ENCODE data around the gene SENP1. TPM values are rescaled to one million over a fixed set of nuclear protein-coding genes. Genes with fewer than 3 reads are reported as not detected.

The SENP1 gene
- total RNA-seq, 3 donors from 2014 or later, result 14.4 to 36.1 (median 30.2) TPM

- H3K4me3 ChIP-seq, result peak overlapping the region; percentile 34 to 71 (median 53)
- TF ChIP-seq POLR2AphosphoS5 (IDR thresholded peaks at IDR 0.05) (no peak), POLR2A (IDR thresholded peaks at IDR 0.05) (no peak)
- H3K36me3 ChIP-seq, result no peaks in the 10 kb centered on the region
- H3K27me3 ChIP-seq, result peaks cover 7 to 35% of the 10 kb centered on the region in 2 donors
- peak overlapping the region in 1 of 2 donors; percentile 50 for H3K27ac ChIP-seq
- no peaks in the 10 kb centered on the region for H3K9me3 ChIP-seq
- H3K4me1 ChIP-seq, result peaks cover 13 to 19% of the 10 kb centered on the region in 2 donors
- DNase-seq (ENCODE audit: low spot score in 2 of 2), result no peak
- intact Hi-C loops (cut with DNase I; ENCODE audit: low total_unique reads), result no loop called here
Observed at GRCh38 chr12:48002414-48002730, 103.5 kb downstream of the SENP1 start.

DNA sequence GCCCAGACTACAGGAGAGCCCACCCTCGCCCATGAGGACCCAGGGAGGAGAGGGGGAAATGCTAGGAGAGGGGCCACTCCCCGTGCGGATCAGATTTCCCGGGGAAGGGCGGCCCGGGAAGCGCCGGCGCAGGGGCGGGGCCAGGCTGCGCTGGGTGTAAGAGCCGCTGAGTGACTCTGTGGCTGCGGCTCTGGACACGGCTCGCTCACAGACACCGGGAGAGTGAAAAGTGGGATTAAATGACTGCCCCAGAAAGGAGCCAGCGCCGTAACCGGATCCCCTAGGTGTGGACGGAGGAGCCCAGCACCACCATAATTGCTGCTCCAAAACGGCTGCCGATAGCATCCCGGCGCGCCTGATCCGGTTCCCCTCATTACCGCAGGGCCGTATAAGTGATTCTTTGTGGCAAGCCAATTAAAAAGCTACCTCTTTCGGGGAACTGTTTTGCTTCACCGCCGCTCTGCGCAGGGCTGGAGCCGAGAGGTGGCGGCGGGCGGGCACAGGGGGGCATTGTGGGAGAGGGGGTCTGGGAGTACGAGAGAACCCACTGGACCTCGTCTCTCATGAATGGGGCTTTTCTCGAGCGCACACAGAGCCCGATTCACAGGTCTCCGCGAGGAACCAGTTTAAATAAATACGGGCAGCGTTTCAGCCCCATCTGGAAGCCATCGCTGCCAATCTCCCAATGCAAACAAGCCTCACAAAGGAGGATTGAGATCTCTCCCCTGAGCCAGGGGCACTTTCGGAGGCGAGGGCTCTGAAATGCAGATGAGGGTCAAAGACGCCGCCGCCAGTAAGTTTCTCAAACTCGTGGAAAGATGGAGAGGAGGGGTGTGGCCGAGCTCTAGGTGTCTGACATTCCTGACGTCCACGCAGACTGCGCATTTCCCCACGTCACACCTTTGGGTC lies 104.1 kb downstream of the SENP1 start:
- peaks cover 13 to 19% of the 10 kb centered on the region in 2 donors for H3K4me1 ChIP-seq
- intact Hi-C loops (cut with DNase I; ENCODE audit: low total_unique reads), result no loop called here
- H3K4me3 ChIP-seq, result peak overlapping the region; percentile 34 to 71 (median 53)
- peaks cover 7 to 35% of the 10 kb centered on the region in 2 donors for H3K27me3 ChIP-seq
- TF ChIP-seq POLR2AphosphoS5 (IDR thresholded peaks at IDR 0.05) (no peak), POLR2A (IDR thresholded peaks at IDR 0.05) (no peak)
- TF ChIP-seq, protein P1, sequence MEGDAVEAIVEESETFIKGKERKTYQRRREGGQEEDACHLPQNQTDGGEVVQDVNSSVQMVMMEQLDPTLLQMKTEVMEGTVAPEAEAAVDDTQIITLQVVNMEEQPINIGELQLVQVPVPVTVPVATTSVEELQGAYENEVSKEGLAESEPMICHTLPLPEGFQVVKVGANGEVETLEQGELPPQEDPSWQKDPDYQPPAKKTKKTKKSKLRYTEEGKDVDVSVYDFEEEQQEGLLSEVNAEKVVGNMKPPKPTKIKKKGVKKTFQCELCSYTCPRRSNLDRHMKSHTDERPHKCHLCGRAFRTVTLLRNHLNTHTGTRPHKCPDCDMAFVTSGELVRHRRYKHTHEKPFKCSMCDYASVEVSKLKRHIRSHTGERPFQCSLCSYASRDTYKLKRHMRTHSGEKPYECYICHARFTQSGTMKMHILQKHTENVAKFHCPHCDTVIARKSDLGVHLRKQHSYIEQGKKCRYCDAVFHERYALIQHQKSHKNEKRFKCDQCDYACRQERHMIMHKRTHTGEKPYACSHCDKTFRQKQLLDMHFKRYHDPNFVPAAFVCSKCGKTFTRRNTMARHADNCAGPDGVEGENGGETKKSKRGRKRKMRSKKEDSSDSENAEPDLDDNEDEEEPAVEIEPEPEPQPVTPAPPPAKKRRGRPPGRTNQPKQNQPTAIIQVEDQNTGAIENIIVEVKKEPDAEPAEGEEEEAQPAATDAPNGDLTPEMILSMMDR (IDR thresholded peaks at IDR 0.05), result no peak
- no peaks in the 10 kb centered on the region for H3K36me3 ChIP-seq
- peak overlapping the region; percentile 50 to 56 for H3K27ac ChIP-seq
- DNase-seq (ENCODE audit: low spot score in 2 of 2), result peak in 1 of 2 donors; percentile 49
- no peaks in the 10 kb centered on the region for H3K9me3 ChIP-seq

- intact Hi-C loops (cut with DNase I; ENCODE audit: low total_unique reads), result no loop called here
- DNase-seq (ENCODE audit: low spot score in 2 of 2), result peak; percentile 52 to 56
- no peaks in the 10 kb centered on the region for H3K9me3 ChIP-seq
- H3K27ac ChIP-seq, result peak overlapping the region; percentile 50 to 56
- peaks cover 7 to 35% of the 10 kb centered on the region in 2 donors for H3K27me3 ChIP-seq
- TF ChIP-seq POLR2A (IDR thresholded peaks at IDR 0.05) (no peak), POLR2AphosphoS5 (IDR thresholded peaks at IDR 0.05) (no peak)
- TF ChIP-seq, protein P1 (IDR thresholded peaks at IDR 0.05), result no peak
- peaks cover 13 to 19% of the 10 kb centered on the region in 2 donors for H3K4me1 ChIP-seq
- peak overlapping the region; percentile 34 to 71 (median 53) for H3K4me3 ChIP-seq
- H3K36me3 ChIP-seq, result no peaks in the 10 kb centered on the region
Observed at GRCh38 chr12:48000878-48001504, 104.9 kb downstream of the SENP1 start.

GRCh38 chr12:47999816-48000215 lies 106.1 kb downstream of the SENP1 start:
- Histone ChIP-seq H3K27ac (no peak overlapping the region), H3K27me3 (peaks cover 3 to 29% of the 10 kb centered on the region in 2 donors), H3K4me1 (peaks cover 13 to 19% of the 10 kb centered on the region in 2 donors), H3K9me3 (no peaks in the 10 kb centered on the region), H3K4me3 (no peak overlapping the region), H3K36me3 (no peaks in the 10 kb centered on the region)
- TF ChIP-seq POLR2A (IDR thresholded peaks at IDR 0.05), result no peak
- TF ChIP-seq, protein P1 (IDR thresholded peaks at IDR 0.05), result no peak
- intact Hi-C loops (cut with DNase I; ENCODE audit: low total_unique reads), result no loop called here
- no peak for DNase-seq (ENCODE audit: low spot score in 2 of 2)

DNA sequence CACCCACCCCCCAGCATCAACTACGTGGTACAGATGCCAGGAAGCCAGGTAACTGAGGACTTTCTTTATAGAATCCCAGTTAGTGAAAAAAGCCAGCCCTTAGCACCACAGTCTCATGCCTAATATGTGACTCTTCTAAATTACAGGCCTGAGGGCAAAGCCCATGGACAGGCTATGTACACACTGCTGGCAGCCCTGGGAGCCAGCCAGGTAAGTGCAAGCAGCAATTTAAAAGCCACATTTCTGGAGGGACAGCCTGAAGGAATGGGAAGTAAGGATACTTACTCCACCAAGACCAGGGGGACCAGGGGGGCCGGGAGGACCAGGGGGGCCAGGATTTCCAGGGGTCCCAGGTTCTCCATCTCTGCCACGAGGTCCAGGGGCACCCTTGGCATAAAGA lies 108.6 kb downstream of the SENP1 start:
- no peaks in the 10 kb centered on the region for H3K36me3 ChIP-seq
- intact Hi-C loops (cut with DNase I; ENCODE audit: low total_unique reads), result no loop called here
- H3K9me3 ChIP-seq, result no peaks in the 10 kb centered on the region
- no peak overlapping the region for H3K27ac ChIP-seq
- H3K27me3 ChIP-seq, result peaks cover 0 to 7% of the 10 kb centered on the region in 2 donors
- no peak for TF ChIP-seq POLR2AphosphoS5 (IDR thresholded peaks at IDR 0.05)
- TF ChIP-seq, protein P1 (IDR thresholded peaks at IDR 0.05), result no peak
- TF ChIP-seq POLR2A (IDR thresholded peaks at IDR 0.05), result no peak
- DNase-seq (ENCODE audit: low spot score in 2 of 2), result no peak
- H3K4me1 ChIP-seq, result peaks cover 4 to 5% of the 10 kb centered on the region in 2 donors
- no peak overlapping the region for H3K4me3 ChIP-seq
